Measurements from ENCODE around the gene SLC38A8. TPM values are rescaled to one million over a fixed set of nuclear protein-coding genes. Genes with fewer than 3 reads are reported as not detected.

The SLC38A8 gene
- total RNA-seq, 1 donor from 2014 or later, result not detected

GRCh38 chr16:83968891-83969649 is 73.5 kb downstream of the SLC38A8 start:
- no peaks in the 10 kb centered on the region for H3K36me3 ChIP-seq (ENCODE audit: control insufficient read depth, insufficient read depth, low read length)

GRCh38 chr16:83968306-83968851 is 74.2 kb downstream of the SLC38A8 start:
- TF ChIP-seq CTCF (IDR thresholded peaks at IDR 0.05; ENCODE audit: insufficient read depth, low read length, poor library complexity, severe bottlenecking), result no peak
- no peak for DNase-seq (ENCODE audit: low read depth)
- peaks cover 31% of the 10 kb centered on the region for H3K27me3 ChIP-seq (ENCODE audit: control insufficient read depth, insufficient read depth, low read length)
- H3K4me3 ChIP-seq (ENCODE audit: low read depth, low read length), result peak overlapping the region; percentile 15
- H3K36me3 ChIP-seq (ENCODE audit: control insufficient read depth, insufficient read depth, low read length), result no peaks in the 10 kb centered on the region

More at GRCh38 chr16:83968891-83969649, 73.5 kb downstream of the SLC38A8 start:
- DNase-seq (ENCODE audit: low read depth), result no peak
- no peak for TF ChIP-seq CTCF (IDR thresholded peaks at IDR 0.05; ENCODE audit: insufficient read depth, low read length, poor library complexity, severe bottlenecking)
- Histone ChIP-seq H3K4me3 (ENCODE audit: low read depth, low read length) (no peak overlapping the region), H3K27me3 (ENCODE audit: control insufficient read depth, insufficient read depth, low read length) (peaks cover 36% of the 10 kb centered on the region)

GRCh38 chr16:83967838-83968305 is 74.7 kb downstream of the SLC38A8 start, which contains the start of gene NECAB2:
NECAB2 (plus strand) TSS chr16:83968244; CDS start chr16:83968649, 405 bp downstream.
- peak within 1 kb of the TSS; percentile 15 for H3K4me3 ChIP-seq (ENCODE audit: low read depth, low read length)
- DNase-seq (ENCODE audit: low read depth), result no peak
- TF ChIP-seq CTCF (IDR thresholded peaks at IDR 0.05; ENCODE audit: insufficient read depth, low read length, poor library complexity, severe bottlenecking), result peak; percentile 16

GRCh38 chr16:83967091-83967490 is 75.5 kb downstream of the SLC38A8 start:
- Histone ChIP-seq H3K27me3 (ENCODE audit: control insufficient read depth, insufficient read depth, low read length) (peaks cover 27% of the 10 kb centered on the region), H3K4me3 (ENCODE audit: low read depth, low read length) (no peak overlapping the region), H3K36me3 (ENCODE audit: control insufficient read depth, insufficient read depth, low read length) (no peaks in the 10 kb centered on the region)
- DNase-seq (ENCODE audit: low read depth), result no peak
- TF ChIP-seq CTCF (IDR thresholded peaks at IDR 0.05; ENCODE audit: insufficient read depth, low read length, poor library complexity, severe bottlenecking), result no peak

More at GRCh38 chr16:83967838-83968305, 74.7 kb downstream of the SLC38A8 start, which contains the start of gene NECAB2:
- no peaks in the 10 kb centered on the region for H3K36me3 ChIP-seq (ENCODE audit: control insufficient read depth, insufficient read depth, low read length)
- peaks cover 31% of the 10 kb centered on the region for H3K27me3 ChIP-seq (ENCODE audit: control insufficient read depth, insufficient read depth, low read length)

- DNase-seq (ENCODE audit: low read depth), result no peak
- no peak overlapping the region for H3K4me3 ChIP-seq (ENCODE audit: low read depth, low read length)
- TF ChIP-seq CTCF (IDR thresholded peaks at IDR 0.05; ENCODE audit: insufficient read depth, low read length, poor library complexity, severe bottlenecking), result no peak
- no peaks in the 10 kb centered on the region for H3K36me3 ChIP-seq (ENCODE audit: control insufficient read depth, insufficient read depth, low read length)
- H3K27me3 ChIP-seq (ENCODE audit: control insufficient read depth, insufficient read depth, low read length), result peaks cover 24% of the 10 kb centered on the region
Measured at GRCh38 chr16:83966153-83966696, 76.4 kb downstream of the SLC38A8 start.
